C4-2B (cell line): ENCODE data around the gene ANKRD39.

Experiments
- H3K27ac ChIP-seq: fragments of 450-650 bp; 2 replicates; pipeline ENCODE4 v1.5.1; 2017
- CTCF ChIP-seq: fragments of 450-650 bp; conservative IDR thresholded peaks from 2 replicates; pipeline ENCODE4 v1.5.1; 2017; ENCODE audit warnings: mild to moderate bottlenecking
- ZFX ChIP-seq: fragments of 450-650 bp; IDR thresholded peaks from 2 replicates; pipeline ENCODE4 v1.6.1; 2017

The ANKRD39 gene

GRCh38 chr2:96799623-96799935 lies 58.2 kb downstream of the ANKRD39 start:
- TF ChIP-seq CTCF (no peak), ZFX (no peak)
- no peak overlapping the region for H3K27ac ChIP-seq

GRCh38 chr2:96798733-96799622 lies 58.8 kb downstream of the ANKRD39 start:
- TF ChIP-seq CTCF (no peak), ZFX (no peak)
- H3K27ac ChIP-seq, result no peak overlapping the region
